Upper lobe of right lung (tissue), 1 donor: ENCODE measurements around the gene PLN. TPM values are rescaled to one million over a fixed set of nuclear protein-coding genes. Genes with fewer than 3 reads are reported as not detected.

ENCODE experiments used
- ATAC-seq: fragments of 200-7000 bp; cut with Tn5 transposase; one replicate; pipeline ENCODE4 v1.9.1; 2020; ENCODE audit warnings: mild to moderate bottlenecking, moderate library complexity
- DNase-seq: peaks from one replicate; pipeline ENCODE4 v3.0.0-alpha.2; 2020
- H3K27ac ChIP-seq: fragments of 200-600 bp; one replicate; pipeline ENCODE4 v1.8.0; 2022
- H3K27me3 ChIP-seq: fragments of 200-600 bp; one replicate; pipeline ENCODE4 v1.8.0; 2022; ENCODE audit warnings: mild to moderate bottlenecking
- H3K36me3 ChIP-seq: fragments of 200-600 bp; one replicate; pipeline ENCODE4 v1.8.0; 2022
- H3K4me1 ChIP-seq: fragments of 200-600 bp; one replicate; pipeline ENCODE4 v1.8.0; 2022
- H3K4me3 ChIP-seq: fragments of 200-600 bp; one replicate; pipeline ENCODE4 v1.8.0; 2022; ENCODE audit warnings: mild to moderate bottlenecking
- H3K9me3 ChIP-seq: fragments of 200-600 bp; one replicate; pipeline ENCODE4 v1.8.0; 2022
- intact Hi-C: fragments of 100-400 bp; cut with DNase I; formaldehyde crosslinking; loops from one replicate; pipeline ENCODE4 v1.11.0; 2022
- total RNA-seq: library from RNA; stranded (reverse); fragmentation: NEBNext Ultra II Directional; extraction: Animal tissue kit (Norgen Biotek cat#: 25700); gene quantifications from one replicate; pipeline ENCODE4 v1.2.1, GENCODE V29; 2021
- TF ChIP-seq, protein P1 (sequence below): fragments of 200-600 bp; IDR thresholded peaks from one replicate; pipeline ENCODE4 v1.8.0; 2022; ENCODE audit warnings: antibody characterized with exemption
- donor health status: DM: no; HTN: yes; CAD: no; lungs with severe emphysema.

The PLN gene
- total RNA-seq, 1 donor from 2014 or later, result 5.8 TPM

DNA sequence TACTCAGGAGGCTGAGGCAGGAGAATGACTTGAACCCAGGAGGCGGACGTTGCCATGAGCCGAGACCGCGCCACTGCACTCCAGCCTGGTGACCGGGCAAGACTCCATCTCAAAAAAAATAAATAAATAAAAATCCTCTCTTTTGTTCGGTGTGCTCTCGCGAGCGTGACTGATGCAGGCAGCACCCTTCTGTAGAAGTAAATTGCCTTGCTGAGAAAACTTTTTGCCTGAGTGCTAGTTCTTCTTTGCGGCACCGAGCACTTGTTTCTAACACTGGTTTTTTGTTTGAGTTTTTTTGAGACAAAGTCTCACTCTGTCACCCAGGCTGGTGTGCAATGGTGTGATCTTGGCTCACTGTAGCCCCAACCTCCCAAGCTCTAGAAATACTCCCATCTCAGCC, 30.5 kb downstream of the PLN start:
- ATAC-seq (no peak), DNase-seq (no peak)
- no peaks in the 10 kb centered on the region for H3K4me1 ChIP-seq
- TF ChIP-seq, protein P1, sequence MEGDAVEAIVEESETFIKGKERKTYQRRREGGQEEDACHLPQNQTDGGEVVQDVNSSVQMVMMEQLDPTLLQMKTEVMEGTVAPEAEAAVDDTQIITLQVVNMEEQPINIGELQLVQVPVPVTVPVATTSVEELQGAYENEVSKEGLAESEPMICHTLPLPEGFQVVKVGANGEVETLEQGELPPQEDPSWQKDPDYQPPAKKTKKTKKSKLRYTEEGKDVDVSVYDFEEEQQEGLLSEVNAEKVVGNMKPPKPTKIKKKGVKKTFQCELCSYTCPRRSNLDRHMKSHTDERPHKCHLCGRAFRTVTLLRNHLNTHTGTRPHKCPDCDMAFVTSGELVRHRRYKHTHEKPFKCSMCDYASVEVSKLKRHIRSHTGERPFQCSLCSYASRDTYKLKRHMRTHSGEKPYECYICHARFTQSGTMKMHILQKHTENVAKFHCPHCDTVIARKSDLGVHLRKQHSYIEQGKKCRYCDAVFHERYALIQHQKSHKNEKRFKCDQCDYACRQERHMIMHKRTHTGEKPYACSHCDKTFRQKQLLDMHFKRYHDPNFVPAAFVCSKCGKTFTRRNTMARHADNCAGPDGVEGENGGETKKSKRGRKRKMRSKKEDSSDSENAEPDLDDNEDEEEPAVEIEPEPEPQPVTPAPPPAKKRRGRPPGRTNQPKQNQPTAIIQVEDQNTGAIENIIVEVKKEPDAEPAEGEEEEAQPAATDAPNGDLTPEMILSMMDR, result no peak
- intact Hi-C loops, result no loop called here
- no peaks in the 10 kb centered on the region for H3K36me3 ChIP-seq
- no peaks in the 10 kb centered on the region for H3K27me3 ChIP-seq
- H3K9me3 ChIP-seq, result peaks cover 25% of the 10 kb centered on the region
- H3K27ac ChIP-seq, result no peak overlapping the region
- no peak overlapping the region for H3K4me3 ChIP-seq

DNA sequence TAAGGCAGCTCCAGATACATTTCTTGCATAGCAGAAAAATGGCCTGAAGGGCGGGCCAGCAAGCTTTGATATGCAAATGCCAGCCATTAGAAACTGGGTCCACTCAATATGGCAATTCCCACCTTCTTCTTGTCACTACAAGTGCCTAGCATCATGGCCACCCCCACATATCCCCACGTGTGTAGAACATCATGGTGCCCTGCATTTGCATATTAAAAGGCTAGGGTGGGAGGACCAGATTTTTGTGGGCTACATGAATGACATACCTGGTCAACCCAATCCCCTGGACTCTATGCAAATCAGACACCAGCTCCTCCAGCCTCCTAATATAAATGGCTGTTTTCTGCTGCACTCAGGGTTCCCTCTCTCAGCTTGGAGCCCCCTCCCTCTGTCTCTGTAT, 31.7 kb downstream of the PLN start:
- TF ChIP-seq, protein P1, result no peak
- Histone ChIP-seq H3K4me3 (no peak overlapping the region), H3K4me1 (no peaks in the 10 kb centered on the region), H3K36me3 (no peaks in the 10 kb centered on the region), H3K9me3 (peaks cover 15% of the 10 kb centered on the region), H3K27ac (no peak overlapping the region), H3K27me3 (no peaks in the 10 kb centered on the region)
- intact Hi-C loops, result no loop called here
- DNase-seq (no peak), ATAC-seq (no peak)

DNA sequence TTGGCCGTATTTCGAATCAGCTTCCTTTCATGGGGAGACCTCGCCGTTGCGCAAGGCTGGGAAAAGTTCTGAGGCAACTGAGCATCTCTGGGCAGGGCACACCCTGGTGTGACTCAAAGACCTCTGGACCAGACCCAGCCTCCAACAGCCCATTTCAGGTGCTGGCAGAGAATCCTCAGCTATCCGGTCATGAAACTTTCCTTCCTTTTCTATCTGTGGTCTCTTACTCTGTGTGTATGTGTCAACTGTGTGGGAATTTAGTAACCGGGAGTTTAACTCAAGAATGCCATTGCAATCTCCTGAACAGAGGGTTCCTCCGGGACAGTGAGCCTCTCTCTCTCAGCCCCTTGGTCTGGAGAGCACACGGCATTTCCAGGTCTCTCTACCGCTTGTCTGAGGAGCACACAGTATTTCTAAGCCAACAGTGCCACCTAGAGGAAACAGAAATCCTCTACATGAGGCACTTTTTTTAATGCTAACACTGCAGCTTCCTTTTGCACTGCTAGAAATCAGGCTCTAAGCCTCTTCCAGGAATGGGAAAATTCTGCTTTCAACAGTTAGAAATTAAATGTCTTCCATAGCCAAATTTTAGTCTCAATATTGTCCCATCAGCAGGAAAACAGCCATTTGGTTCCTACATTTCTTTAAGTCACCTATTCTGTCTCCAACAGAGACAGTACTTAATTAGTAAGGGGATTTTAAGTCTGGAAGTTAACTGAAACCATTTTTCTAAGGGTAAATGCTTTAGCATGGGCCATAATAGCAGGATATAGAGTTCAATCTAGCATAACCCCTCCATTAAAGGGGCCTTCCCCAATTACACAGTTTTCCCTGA, 32.7 kb downstream of the PLN start:
- DNase-seq (no peak), ATAC-seq (peak; percentile 93)
- Histone ChIP-seq H3K27me3 (no peaks in the 10 kb centered on the region), H3K27ac (no peak overlapping the region), H3K4me3 (no peak overlapping the region), H3K9me3 (peaks cover 9% of the 10 kb centered on the region), H3K4me1 (no peaks in the 10 kb centered on the region), H3K36me3 (no peaks in the 10 kb centered on the region)
- TF ChIP-seq, protein P1, result peak; percentile 73
- intact Hi-C loops, result no loop called here

DNA sequence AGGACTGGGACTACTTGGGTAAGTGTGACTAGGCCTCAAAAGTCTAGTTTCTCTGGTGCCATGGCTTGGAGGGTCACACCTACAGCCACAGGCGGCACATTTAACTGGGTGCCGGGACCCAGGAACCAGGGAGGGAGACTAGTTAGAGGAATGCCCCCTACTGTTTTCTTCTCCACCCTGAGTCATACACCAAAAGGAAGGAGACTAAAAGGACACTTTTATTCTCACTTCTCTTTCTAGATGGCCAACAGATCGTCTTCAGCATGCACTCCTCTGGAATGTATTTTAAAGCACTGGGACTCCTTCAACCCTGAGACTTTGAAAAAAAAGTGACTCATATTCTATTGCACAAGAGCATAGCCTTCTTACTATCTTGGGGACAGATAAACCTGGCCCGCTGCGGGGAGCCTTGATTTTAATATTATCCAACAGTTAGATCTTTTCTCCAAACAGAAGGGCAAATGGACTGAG, 33.4 kb downstream of the PLN start:
- H3K27me3 ChIP-seq, result no peaks in the 10 kb centered on the region
- H3K4me1 ChIP-seq, result no peaks in the 10 kb centered on the region
- H3K27ac ChIP-seq, result no peak overlapping the region
- H3K36me3 ChIP-seq, result no peaks in the 10 kb centered on the region
- intact Hi-C loops, result no loop called here
- ATAC-seq (peak; percentile 47), DNase-seq (no peak)
- TF ChIP-seq, protein P1, result no peak
- H3K9me3 ChIP-seq, result peaks cover 9% of the 10 kb centered on the region
- H3K4me3 ChIP-seq, result no peak overlapping the region

DNA sequence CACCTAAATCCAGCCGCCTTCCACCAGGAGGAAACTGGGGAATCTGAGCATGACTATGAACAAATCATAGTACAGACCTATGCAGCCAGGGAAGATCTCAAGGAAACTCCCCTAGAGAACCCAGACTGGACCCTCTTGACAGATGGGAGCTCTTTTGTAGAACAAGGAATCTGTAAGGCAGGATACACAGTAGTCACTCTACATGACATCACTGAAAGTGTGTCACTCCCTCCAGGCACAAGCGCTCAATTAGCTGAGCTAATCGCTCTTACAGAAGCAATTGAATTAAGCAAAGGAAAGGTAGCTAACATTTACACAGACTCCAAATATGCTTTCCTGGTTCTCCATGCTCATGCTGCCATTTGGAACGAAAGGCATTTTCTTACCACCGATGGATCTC, 36.8 kb downstream of the PLN start:
- DNase-seq (no peak), ATAC-seq (no peak)
- TF ChIP-seq, protein P1, result no peak
- no peak overlapping the region for H3K27ac ChIP-seq
- no peaks in the 10 kb centered on the region for H3K4me1 ChIP-seq
- H3K36me3 ChIP-seq, result no peaks in the 10 kb centered on the region
- H3K9me3 ChIP-seq, result no peaks in the 10 kb centered on the region
- no peaks in the 10 kb centered on the region for H3K27me3 ChIP-seq
- intact Hi-C loops, result no loop called here
- no peak overlapping the region for H3K4me3 ChIP-seq
